Liver (tissue), 9 donors: ENCODE measurements around the gene ZDHHC8. TPM values are rescaled to one million over a fixed set of nuclear protein-coding genes. Genes with fewer than 3 reads are reported as not detected.

ENCODE experiments used
- DNase-seq: peaks from one replicate; pipeline ENCODE4 v3.0.0-alpha.2; 2017; ENCODE audit warnings: low spot score
- H3K27ac ChIP-seq, 2 donors: one replicate each; pipeline ENCODE4 v1.7.0; 2013; ENCODE audit warnings: inconsistent platforms in 2 of 2, low read length in 2 of 2, control low read depth in 1 of 2, low read depth in 1 of 2, mild to moderate bottlenecking in 1 of 2
- H3K27me3 ChIP-seq, 4 donors: one replicate each; pipeline versions ENCODE4 v1.6.1 to v1.7.0; 2013; ENCODE audit warnings: low read length in 3 of 4, inconsistent platforms in 1 of 4, mild to moderate bottlenecking in 1 of 4, moderate library complexity in 1 of 4; ENCODE audit not compliant: control insufficient read depth in 4 of 4, insufficient read depth in 4 of 4
- H3K36me3 ChIP-seq, 4 donors: one replicate each; pipeline versions ENCODE4 v1.6.1 to v1.7.0; 2013; ENCODE audit warnings: low read length in 3 of 4, mild to moderate bottlenecking in 3 of 4, low read depth in 1 of 4, moderate library complexity in 1 of 4; ENCODE audit not compliant: control insufficient read depth in 4 of 4, insufficient read depth in 3 of 4
- H3K4me1 ChIP-seq, 4 donors: one replicate each; pipeline versions ENCODE4 v1.6.1 to v1.7.0; 2013; ENCODE audit warnings: low read length in 3 of 4, mild to moderate bottlenecking in 3 of 4, moderate library complexity in 1 of 4; ENCODE audit not compliant: control insufficient read depth in 4 of 4, insufficient read depth in 4 of 4
- H3K4me3 ChIP-seq, 3 donors: one replicate each; pipeline versions ENCODE4 v1.6.1 to v1.7.0; 2013; ENCODE audit warnings: low read length in 3 of 3, control low read depth in 1 of 3, low read depth in 1 of 3, mild to moderate bottlenecking in 1 of 3
- H3K9ac ChIP-seq, 2 donors: one replicate each; pipeline ENCODE4 v1.7.0; 2013; ENCODE audit warnings: low read length in 2 of 2, mild to moderate bottlenecking in 2 of 2, moderate library complexity in 2 of 2, control low read depth in 1 of 2, low read depth in 1 of 2
- H3K9me3 ChIP-seq, 4 donors: one replicate each; pipeline versions ENCODE4 v1.6.1 to v1.7.0; 2013; ENCODE audit warnings: low read length in 3 of 4; ENCODE audit not compliant: control insufficient read depth in 4 of 4
- FOXA1 ChIP-seq: IDR thresholded peaks from 2 replicates; pipeline ENCODE4 v1.6.1; 2016; ENCODE audit warnings: antibody characterized with exemption
- FOXA2 ChIP-seq: IDR thresholded peaks from 2 replicates; pipeline ENCODE4 v1.6.1; 2016; ENCODE audit warnings: antibody characterized with exemption
- GABPA ChIP-seq, 2 donors: IDR thresholded peaks in 1 of 2; conservative IDR thresholded peaks in 1 of 2; 2 replicates each; pipeline ENCODE4 v1.6.1; 2016; ENCODE audit warnings: antibody characterized with exemption in 2 of 2, mild to moderate bottlenecking in 1 of 2, moderate library complexity in 1 of 2
- HNF4G ChIP-seq: IDR thresholded peaks from 2 replicates; pipeline ENCODE4 v1.6.1; 2016; ENCODE audit warnings: antibody characterized with exemption
- JUND ChIP-seq, 2 donors: IDR thresholded peaks; 2 replicates each; pipeline ENCODE4 v1.6.1; 2016; ENCODE audit warnings: antibody characterized with exemption in 2 of 2
- NR2F2 ChIP-seq: IDR thresholded peaks from 2 replicates; pipeline ENCODE4 v1.6.1; 2016; ENCODE audit warnings: antibody characterized with exemption
- RAD21 ChIP-seq, 2 donors: IDR thresholded peaks; 2 replicates each; pipeline ENCODE4 v1.6.1; 2016; ENCODE audit warnings: antibody characterized with exemption in 2 of 2, mild to moderate bottlenecking in 2 of 2
- RXRA ChIP-seq, 2 donors: IDR thresholded peaks; 2 replicates each; pipeline ENCODE4 v1.6.1; 2017 to 2018; ENCODE audit warnings: antibody characterized with exemption in 2 of 2, mild to moderate bottlenecking in 1 of 2
- SP1 ChIP-seq: IDR thresholded peaks from 2 replicates; pipeline ENCODE4 v1.6.1; 2018; ENCODE audit warnings: antibody characterized with exemption, mild to moderate bottlenecking
- TAF1 ChIP-seq: conservative IDR thresholded peaks from 2 replicates; pipeline ENCODE4 v1.6.1; 2016; ENCODE audit warnings: antibody characterized with exemption, mild to moderate bottlenecking
- YY1 ChIP-seq: IDR thresholded peaks from 2 replicates; pipeline ENCODE4 v1.6.1; 2016; ENCODE audit warnings: antibody characterized with exemption, mild to moderate bottlenecking
- WGBS: extraction: QIAGEN DNeasy Blood & Tissue Kit; methylation state at CpG from one replicate; pipeline ENCODE4 v1.1.7; 2013; 5-methylcytosine and 5-hydroxymethylcytosine counted together
- polyA plus RNA-seq, 2 donors: library from polyadenylated mRNA; stranded (reverse) in 1 of 2; unstranded in 1 of 2; fragments of 200-250 nt in 1 of 2; fragments of >200 nt in 1 of 2; fragmentation: Nextera tagmentation in 1 of 2; extraction: Ambion mirVana in 1 of 2; gene quantifications; one replicate each; pipeline versions ENCODE4 v1.2.1 to v1.2.3, GENCODE V29; 2013 to 2015
- total RNA-seq, 2 donors: library from RNA; depleted of rRNA; stranded (reverse); fragments of >200 nt; gene quantifications; one replicate each; pipeline ENCODE4 v1.2.3, GENCODE V29; 2014
- TF ChIP-seq, protein P1 (sequence below): IDR thresholded peaks from 2 replicates; pipeline ENCODE4 v1.6.1; 2016; ENCODE audit warnings: antibody characterized with exemption
- TF ChIP-seq, protein P2 (sequence below): IDR thresholded peaks from 2 replicates; pipeline ENCODE4 v1.6.1; 2016; ENCODE audit warnings: antibody characterized with exemption, mild to moderate bottlenecking
- TF ChIP-seq, protein P3 (sequence below): fragments of 150-350 bp; IDR thresholded peaks from 2 replicates; pipeline ENCODE4 v1.5.1; 2017; ENCODE audit warnings: improper control_type of control experiment, low read depth, low read length; ENCODE audit not compliant: missing input control
- TF ChIP-seq, protein P4 (sequence below): IDR thresholded peaks from 2 replicates; pipeline ENCODE4 v1.6.1; 2016; ENCODE audit warnings: antibody characterized with exemption
- donor health status: healthy.
- donor health status: healthy.
- donor health status: healthy.
- donor health status: healthy.
- donor health status: healthy.

The ZDHHC8 gene
- total and polyA plus RNA-seq, 4 donors: 2.9 to 11.8 (median 6.8) TPM

DNA sequence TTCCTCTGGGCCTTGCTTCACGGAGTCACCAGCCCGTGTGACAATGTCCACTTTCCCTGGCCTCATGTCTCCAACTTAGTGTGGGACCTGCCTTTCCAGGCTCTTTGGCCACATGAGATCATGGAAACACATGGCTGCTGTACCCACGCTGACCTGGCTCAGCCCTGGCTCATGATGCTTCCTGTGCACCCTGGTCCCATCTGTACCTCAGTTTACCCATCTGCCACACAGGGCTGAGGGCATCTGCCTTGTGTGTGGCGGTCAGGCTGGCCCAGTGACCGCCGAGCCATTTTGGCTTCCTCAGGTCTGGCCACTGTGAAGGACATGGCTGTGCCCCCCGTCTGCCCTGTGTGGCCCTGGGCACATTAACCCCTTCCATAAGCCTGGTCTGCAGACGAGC, 51.5 kb downstream of the ZDHHC8 start:
- peaks cover 4 to 40% (median 23%) of the 10 kb centered on the region in 4 donors for H3K4me1 ChIP-seq
- H3K9me3 ChIP-seq: no peaks in the 10 kb centered on the region
- WGBS: 94% methylated on average over 8 of the region's 8 CpGs
- no peak for DNase-seq
- no peak overlapping the region for H3K9ac ChIP-seq
- H3K27me3 ChIP-seq: no peaks in the 10 kb centered on the region
- no peak overlapping the region for H3K4me3 ChIP-seq
- TF ChIP-seq SP1: no peak
- TF ChIP-seq, protein P1, sequence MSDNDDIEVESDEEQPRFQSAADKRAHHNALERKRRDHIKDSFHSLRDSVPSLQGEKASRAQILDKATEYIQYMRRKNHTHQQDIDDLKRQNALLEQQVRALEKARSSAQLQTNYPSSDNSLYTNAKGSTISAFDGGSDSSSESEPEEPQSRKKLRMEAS: no peak
- TF ChIP-seq HNF4G: no peak
- TF ChIP-seq JUND (IDR thresholded peaks at IDR 0.05): no peak
- TF ChIP-seq RAD21 (IDR thresholded peaks at IDR 0.05): no peak
- no peak for TF ChIP-seq GABPA (IDR thresholded peaks at IDR 0.05 in 1 of 2, conservative IDR thresholded peaks at IDR 0.05 in 1 of 2)
- TF ChIP-seq FOXA1: no peak
- TF ChIP-seq, protein P2, sequence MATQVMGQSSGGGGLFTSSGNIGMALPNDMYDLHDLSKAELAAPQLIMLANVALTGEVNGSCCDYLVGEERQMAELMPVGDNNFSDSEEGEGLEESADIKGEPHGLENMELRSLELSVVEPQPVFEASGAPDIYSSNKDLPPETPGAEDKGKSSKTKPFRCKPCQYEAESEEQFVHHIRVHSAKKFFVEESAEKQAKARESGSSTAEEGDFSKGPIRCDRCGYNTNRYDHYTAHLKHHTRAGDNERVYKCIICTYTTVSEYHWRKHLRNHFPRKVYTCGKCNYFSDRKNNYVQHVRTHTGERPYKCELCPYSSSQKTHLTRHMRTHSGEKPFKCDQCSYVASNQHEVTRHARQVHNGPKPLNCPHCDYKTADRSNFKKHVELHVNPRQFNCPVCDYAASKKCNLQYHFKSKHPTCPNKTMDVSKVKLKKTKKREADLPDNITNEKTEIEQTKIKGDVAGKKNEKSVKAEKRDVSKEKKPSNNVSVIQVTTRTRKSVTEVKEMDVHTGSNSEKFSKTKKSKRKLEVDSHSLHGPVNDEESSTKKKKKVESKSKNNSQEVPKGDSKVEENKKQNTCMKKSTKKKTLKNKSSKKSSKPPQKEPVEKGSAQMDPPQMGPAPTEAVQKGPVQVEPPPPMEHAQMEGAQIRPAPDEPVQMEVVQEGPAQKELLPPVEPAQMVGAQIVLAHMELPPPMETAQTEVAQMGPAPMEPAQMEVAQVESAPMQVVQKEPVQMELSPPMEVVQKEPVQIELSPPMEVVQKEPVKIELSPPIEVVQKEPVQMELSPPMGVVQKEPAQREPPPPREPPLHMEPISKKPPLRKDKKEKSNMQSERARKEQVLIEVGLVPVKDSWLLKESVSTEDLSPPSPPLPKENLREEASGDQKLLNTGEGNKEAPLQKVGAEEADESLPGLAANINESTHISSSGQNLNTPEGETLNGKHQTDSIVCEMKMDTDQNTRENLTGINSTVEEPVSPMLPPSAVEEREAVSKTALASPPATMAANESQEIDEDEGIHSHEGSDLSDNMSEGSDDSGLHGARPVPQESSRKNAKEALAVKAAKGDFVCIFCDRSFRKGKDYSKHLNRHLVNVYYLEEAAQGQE: no peak
- H3K27ac ChIP-seq: no peak overlapping the region
- no peaks in the 10 kb centered on the region for H3K36me3 ChIP-seq

DNA sequence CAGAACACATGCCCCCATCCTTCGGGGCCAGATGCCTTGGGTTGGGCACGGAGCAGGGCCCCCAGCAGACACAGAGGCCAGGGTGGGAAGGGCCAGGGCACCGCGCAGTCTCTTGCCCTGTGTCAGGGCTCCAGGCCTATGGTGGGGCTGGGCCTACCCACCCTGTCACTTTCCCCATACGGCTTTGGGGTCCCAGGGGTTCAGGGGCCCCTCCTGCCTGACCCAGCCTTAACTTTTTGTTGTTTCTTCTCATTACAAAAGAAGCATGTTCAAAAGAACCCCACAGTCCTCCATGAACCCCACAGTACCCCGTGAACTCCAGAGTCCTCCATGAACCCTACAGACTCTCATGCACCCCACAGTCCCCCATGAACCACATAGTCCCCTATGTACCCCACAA, 52.2 kb downstream of the ZDHHC8 start:
- Histone ChIP-seq H3K4me3 (no peak overlapping the region), H3K27ac (no peak overlapping the region), H3K36me3 (no peaks in the 10 kb centered on the region), H3K4me1 (peaks cover 4 to 40% (median 25%) of the 10 kb centered on the region in 4 donors), H3K27me3 (no peaks in the 10 kb centered on the region), H3K9me3 (no peaks in the 10 kb centered on the region), H3K9ac (no peak overlapping the region)
- 77% methylated on average over 6 of the region's 6 CpGs for WGBS
- no peak for DNase-seq
- TF ChIP-seq RXRA (IDR thresholded peaks at IDR 0.05) (no peak), NR2F2 (no peak), SP1 (no peak), YY1 (no peak), RAD21 (IDR thresholded peaks at IDR 0.05) (no peak), TAF1 (no peak), GABPA (IDR thresholded peaks at IDR 0.05 in 1 of 2, conservative IDR thresholded peaks at IDR 0.05 in 1 of 2) (no peak), FOXA2 (no peak), JUND (IDR thresholded peaks at IDR 0.05) (no peak)
- TF ChIP-seq, protein P1: no peak
- TF ChIP-seq, protein P2: no peak
- TF ChIP-seq, protein P3, sequence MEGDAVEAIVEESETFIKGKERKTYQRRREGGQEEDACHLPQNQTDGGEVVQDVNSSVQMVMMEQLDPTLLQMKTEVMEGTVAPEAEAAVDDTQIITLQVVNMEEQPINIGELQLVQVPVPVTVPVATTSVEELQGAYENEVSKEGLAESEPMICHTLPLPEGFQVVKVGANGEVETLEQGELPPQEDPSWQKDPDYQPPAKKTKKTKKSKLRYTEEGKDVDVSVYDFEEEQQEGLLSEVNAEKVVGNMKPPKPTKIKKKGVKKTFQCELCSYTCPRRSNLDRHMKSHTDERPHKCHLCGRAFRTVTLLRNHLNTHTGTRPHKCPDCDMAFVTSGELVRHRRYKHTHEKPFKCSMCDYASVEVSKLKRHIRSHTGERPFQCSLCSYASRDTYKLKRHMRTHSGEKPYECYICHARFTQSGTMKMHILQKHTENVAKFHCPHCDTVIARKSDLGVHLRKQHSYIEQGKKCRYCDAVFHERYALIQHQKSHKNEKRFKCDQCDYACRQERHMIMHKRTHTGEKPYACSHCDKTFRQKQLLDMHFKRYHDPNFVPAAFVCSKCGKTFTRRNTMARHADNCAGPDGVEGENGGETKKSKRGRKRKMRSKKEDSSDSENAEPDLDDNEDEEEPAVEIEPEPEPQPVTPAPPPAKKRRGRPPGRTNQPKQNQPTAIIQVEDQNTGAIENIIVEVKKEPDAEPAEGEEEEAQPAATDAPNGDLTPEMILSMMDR: no peak
- TF ChIP-seq, protein P4, sequence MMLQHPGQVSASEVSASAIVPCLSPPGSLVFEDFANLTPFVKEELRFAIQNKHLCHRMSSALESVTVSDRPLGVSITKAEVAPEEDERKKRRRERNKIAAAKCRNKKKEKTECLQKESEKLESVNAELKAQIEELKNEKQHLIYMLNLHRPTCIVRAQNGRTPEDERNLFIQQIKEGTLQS: no peak
